HepG2 (cell line): ENCODE results near the gene SMARCA2.

Experiments used
- CREB1 ChIP-seq, 2 experiments: fragments of 450-650 bp in 1 of 2; IDR thresholded peaks; 2 replicates each; pipeline ENCODE4 v1.6.1; 2016 to 2017; ENCODE audit warnings: control low read depth in 1 of 2, mild to moderate bottlenecking in 1 of 2, missing compliant biosample characterization in 1 of 2, missing genetic modification characterization in 1 of 2
- EZH2 ChIP-seq: conservative IDR thresholded peaks from 2 replicates; pipeline ENCODE4 v1.6.1; 2012; ENCODE audit warnings: mild to moderate bottlenecking, low read depth, low read length, moderate library complexity
- HNRNPLL ChIP-seq: fragments of 200-400 bp; formaldehyde crosslinking; IDR thresholded peaks from 2 replicates; pipeline ENCODE4 v1.6.1; 2017; ENCODE audit warnings: mild to moderate bottlenecking, low read depth, low read length; ENCODE audit not compliant: poor library complexity, severe bottlenecking
- JUN ChIP-seq: sonication (generic); formaldehyde crosslinking; IDR thresholded peaks from 2 replicates; pipeline ENCODE4 v1.4.0; 2020; ENCODE audit warnings: mild to moderate bottlenecking, missing genetic modification reagents
- MAFF ChIP-seq: IDR thresholded peaks from 2 replicates; pipeline ENCODE4 v1.6.1; 2011; ENCODE audit warnings: low read depth, low read length, improper control_type of control experiment
- SAFB2 ChIP-seq: sonication (generic); formaldehyde crosslinking; IDR thresholded peaks from 2 replicates; pipeline ENCODE4 v1.5.1; 2020; ENCODE audit warnings: missing genetic modification reagents, low read depth, mild to moderate bottlenecking, borderline replicate concordance
- ZNF234 ChIP-seq: sonication (generic); formaldehyde crosslinking; conservative IDR thresholded peaks from 2 replicates; pipeline ENCODE4 v1.5.1; 2020; ENCODE audit warnings: mild to moderate bottlenecking, missing genetic modification reagents
- ZNF552 ChIP-seq: sonication (generic); formaldehyde crosslinking; IDR thresholded peaks from 2 replicates; pipeline ENCODE4 v1.9.0; 2022; ENCODE audit warnings: missing genetic modification reagents, mild to moderate bottlenecking, borderline replicate concordance
- TF ChIP-seq, protein P1 (sequence below): sonication (generic); formaldehyde crosslinking; IDR thresholded peaks from 2 replicates; pipeline ENCODE4 v1.5.0; 2020; ENCODE audit warnings: missing genetic modification reagents
- TF ChIP-seq, protein P2 (sequence below): sonication (generic); formaldehyde crosslinking; conservative IDR thresholded peaks from 2 replicates; pipeline ENCODE4 v1.4.0; 2020; ENCODE audit warnings: missing genetic modification reagents

DNA sequence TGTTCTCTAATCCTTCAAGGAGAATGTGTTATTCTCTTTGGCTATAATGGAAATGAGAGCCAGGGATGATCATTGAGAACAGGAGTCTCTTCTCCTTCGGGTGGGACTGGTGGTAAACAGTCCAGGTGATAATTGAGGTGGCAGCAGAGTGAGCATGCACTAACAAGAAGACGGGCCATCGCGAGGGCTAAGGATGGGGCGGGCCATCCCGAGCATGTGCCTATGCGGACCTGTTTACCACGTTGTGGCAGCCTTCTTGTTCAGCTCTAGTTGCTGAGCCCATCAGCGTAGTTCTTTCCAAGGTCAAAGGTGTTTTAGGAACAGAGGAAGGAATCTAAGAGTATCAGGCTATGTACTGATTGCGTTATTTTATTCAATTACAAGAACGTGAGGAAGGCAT, 180.1 kb downstream of the SMARCA2 start:
- TF ChIP-seq, protein P1, sequence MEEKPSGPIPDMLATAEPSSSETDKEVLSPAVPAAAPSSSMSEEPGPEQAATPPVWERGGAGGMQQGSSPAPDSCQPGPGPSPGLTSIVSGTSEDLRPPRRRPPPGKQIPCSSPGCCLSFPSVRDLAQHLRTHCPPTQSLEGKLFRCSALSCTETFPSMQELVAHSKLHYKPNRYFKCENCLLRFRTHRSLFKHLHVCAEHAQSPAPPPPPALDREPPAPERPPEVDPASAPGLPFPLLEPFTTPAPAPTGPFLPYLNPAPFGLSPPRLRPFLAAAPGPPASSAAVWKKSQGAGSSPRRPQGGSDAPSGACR (CRISPR knock-in tag): no peak
- TF ChIP-seq HNRNPLL (no peak), JUN (no peak), ZNF234 (CRISPR knock-in tag) (no peak), SAFB2 (CRISPR knock-in tag) (no peak), CREB1 (IDR thresholded peaks at IDR 0.05) (no peak), CREB1 (CRISPR knock-in tag; IDR thresholded peaks at IDR 0.05) (no peak), ZNF552 (CRISPR knock-in tag) (no peak), EZH2 (no peak), MAFF (no peak)
- TF ChIP-seq, protein P2, sequence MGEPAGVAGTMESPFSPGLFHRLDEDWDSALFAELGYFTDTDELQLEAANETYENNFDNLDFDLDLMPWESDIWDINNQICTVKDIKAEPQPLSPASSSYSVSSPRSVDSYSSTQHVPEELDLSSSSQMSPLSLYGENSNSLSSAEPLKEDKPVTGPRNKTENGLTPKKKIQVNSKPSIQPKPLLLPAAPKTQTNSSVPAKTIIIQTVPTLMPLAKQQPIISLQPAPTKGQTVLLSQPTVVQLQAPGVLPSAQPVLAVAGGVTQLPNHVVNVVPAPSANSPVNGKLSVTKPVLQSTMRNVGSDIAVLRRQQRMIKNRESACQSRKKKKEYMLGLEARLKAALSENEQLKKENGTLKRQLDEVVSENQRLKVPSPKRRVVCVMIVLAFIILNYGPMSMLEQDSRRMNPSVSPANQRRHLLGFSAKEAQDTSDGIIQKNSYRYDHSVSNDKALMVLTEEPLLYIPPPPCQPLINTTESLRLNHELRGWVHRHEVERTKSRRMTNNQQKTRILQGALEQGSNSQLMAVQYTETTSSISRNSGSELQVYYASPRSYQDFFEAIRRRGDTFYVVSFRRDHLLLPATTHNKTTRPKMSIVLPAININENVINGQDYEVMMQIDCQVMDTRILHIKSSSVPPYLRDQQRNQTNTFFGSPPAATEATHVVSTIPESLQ: no peak
